ENCODE measurements around the gene GRM8.
"Not testable (repeated sequence)": the region's sequence is repeated elsewhere in the genome, so short reads cannot be mapped to it uniquely, and the experiment has no call there.

Gene GRM8

DNA sequence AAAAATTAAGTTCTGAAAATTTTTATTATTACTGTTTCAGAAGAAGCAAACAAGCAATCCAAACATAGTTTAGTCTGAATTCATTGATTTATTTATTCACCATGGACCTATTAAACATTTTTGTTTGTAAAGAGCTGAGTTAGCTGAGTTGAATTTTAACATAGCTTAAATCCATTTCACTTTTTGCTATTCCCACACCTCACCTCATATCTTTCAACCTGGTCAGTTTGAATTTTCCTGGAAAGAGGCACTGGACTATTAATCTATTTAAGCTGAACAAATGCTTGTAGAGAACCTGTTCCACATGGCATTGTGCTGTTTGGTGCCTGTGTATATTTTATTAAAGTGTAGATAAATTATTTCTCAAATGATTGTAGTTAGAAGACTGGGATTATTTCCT is 344.2 kb downstream of the GRM8 start:
- not testable (repeated sequence) for DNase-seq (ENCODE audit: low spot score)

DNA sequence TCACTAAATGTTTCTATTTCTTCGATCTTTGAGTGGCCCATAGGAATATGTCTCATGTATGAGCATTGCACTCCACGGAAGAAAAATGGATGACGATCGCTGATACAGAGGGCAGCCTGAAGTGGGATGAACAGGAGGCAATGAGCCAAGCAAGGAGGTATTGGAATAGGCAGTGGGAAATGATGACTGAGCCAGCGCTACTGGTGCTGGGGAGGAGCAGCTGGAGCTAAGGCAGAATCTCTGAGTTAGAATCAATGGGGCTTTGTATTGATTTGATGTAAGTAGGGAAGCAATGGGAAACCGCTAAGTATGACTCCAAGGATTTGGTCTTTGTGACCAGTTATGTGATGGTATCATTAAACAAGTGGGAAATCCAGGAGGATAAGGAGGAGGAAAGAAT is 345.1 kb downstream of the GRM8 start:
- DNase-seq (ENCODE audit: low spot score): not testable (repeated sequence)

DNA sequence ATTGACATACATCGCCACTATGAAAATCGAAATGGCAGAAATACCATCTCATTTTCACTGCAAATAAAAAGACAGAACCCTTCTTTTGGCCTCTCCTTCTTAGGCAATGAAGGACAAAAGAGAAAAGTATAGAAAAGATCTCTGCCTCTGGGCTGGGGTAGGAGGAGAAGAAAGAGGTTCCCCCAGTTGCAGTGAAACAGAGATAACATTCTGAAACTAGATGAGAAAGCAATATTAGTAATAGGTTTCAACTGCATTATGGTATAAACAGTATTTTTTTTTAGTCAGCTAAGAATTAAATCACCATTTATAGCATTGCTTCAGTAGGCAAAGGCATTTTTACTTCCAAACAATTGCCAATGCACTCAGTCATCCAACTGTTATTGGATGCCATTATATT is 347.5 kb downstream of the GRM8 start:
- DNase-seq (ENCODE audit: low spot score): not testable (repeated sequence)

DNA sequence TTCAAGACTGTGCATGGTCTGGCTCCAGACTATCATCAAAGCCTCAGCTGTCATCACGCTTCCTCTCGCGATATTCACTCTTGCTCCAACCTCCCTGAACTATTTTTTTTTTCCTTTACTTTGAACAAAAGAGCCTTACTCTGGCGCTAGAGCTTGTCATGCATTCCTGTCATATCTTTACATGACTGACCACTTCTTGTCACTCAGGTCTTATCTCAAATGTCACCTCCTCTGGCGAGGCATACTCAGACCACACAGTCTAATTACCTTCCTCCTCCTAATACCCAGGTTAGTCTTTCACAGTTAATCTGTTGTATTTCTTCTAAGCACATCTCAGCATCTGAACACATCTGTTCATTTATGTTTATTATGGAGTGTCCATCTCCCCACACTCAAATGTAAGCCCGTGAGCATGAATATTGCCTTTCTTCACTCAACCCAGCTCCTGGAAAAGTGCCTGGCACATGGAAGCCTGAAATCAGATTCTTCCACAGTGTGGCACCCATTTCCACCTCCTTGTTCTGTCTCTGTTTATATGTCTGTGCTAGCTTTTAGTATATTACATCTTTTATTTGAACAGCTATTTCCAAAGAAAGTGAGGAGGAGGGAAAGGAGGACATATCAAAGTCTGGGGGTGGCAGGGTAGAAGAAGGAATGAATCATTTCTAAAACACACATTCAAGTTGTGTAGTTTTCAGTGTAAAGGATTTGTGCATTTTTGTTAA is 351.5 kb downstream of the GRM8 start:
- not testable (repeated sequence) for DNase-seq (ENCODE audit: low spot score)

DNA sequence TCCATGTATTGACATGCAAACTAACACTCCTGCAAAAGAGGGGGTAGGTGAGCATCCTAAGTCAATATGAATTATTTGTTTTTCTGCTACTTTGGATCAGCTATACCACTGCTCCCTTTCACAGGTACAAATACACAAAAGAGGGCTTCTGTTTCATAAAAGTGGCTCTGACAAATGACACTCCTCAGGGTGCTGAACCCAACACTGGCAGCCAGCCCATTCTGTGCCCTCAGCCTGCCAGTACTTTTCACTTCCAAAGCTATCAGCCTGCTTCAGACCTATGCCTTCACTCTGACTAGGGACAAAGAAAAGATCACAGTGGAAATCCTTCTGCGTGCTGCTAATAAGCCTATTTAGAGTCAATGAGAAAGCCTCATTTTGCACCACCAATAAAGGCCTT is 364.8 kb downstream of the GRM8 start:
- not testable (repeated sequence) for DNase-seq (ENCODE audit: low spot score)

DNA sequence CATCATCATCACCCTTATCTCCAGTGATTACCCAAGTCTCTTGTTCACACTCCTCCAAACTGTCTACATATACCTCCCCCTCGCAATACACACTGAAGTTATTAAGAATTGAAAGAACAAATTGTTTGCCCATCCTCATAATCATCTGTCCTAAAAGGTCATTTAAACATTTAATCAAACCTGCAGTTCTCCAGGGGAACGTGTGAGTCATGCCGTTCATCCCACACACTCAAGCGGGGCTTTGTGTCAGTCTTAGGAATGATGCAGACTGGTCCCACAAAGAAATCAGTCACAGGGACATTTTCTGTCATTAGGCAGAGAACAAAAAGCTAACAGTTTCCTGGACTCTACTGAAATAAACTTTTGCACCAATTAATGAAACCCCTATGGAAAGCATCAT is 365.2 kb downstream of the GRM8 start:
- not testable (repeated sequence) for DNase-seq (ENCODE audit: low spot score)

DNA sequence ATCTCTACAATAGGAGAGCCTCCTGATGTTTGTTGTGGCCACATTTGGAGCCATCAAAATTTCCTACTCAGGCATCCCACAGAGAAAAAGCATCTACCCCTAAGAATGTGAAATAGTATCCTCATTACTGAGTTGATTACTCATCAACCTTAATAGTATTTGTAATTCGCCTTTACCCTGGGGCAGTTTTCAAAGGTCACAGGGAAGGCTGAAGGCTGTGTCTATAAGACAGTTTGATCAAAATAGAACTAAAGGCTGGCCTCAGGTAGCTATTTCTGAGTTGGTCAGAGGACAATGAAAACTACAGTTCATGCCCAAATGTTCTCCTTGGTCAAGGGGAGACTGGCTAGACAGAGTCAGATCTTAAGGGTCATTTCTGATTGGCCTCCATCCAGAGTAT is 370.0 kb downstream of the GRM8 start:
- not testable (repeated sequence) for DNase-seq (ENCODE audit: low spot score)

DNA sequence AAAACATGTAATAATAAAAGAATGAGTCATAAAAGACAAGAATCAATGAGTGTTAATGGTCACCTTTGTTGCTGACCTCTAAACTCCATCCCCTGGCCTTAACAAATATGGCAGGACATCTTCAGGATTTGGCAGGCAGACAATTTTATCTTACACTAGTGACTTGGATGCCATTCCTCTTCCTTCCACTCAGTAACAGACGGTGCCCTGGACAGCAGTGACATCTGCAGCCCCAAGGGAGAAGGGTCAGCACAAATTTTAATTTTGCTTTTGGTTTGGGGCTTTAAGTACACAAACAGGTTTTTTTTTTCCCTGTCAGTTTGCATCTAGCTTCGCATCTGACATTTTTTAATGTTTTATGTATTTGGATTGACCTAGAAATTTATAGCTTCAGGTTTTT is 370.8 kb downstream of the GRM8 start:
- not testable (repeated sequence) for DNase-seq (ENCODE audit: low spot score)

DNA sequence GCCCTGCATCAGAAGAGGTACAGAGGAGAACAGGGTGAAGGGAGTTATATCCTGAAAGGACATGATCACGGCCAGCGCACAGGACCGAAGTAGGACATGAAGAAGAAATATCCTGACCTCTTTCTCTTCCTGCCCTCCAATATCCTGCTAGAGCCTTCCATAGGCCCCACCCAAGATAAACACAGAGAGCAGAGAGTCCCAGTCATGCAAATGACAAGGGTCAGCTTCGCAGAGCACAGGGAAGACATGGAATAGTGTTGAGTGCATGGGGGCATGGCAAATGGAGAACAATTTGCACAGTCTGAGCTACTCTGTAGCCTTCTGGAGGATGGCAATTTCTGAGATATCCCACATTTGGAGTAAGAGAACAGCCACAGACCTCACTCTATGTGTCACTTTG is 371.4 kb downstream of the GRM8 start:
- no peak for DNase-seq (ENCODE audit: low spot score)

DNA sequence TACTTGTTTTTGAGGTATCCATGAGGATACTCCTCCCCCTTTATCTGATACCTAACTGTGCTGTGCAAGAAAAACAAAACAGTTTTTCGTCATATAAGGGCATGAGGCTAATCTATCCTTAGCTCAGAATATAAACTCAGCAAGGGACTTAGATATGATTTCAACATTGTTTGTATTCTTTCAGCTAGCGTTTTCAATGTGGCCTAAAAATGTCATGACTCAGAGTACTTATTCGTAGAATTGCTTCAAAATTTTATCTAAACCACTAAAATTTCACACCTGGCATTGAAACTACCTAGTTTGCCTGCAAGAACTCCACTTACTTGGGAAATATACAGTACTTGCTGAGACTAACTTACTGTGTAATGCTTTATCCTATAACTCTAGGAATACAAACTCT is 376.2 kb downstream of the GRM8 start:
- DNase-seq (ENCODE audit: low spot score): not testable (repeated sequence)

DNA sequence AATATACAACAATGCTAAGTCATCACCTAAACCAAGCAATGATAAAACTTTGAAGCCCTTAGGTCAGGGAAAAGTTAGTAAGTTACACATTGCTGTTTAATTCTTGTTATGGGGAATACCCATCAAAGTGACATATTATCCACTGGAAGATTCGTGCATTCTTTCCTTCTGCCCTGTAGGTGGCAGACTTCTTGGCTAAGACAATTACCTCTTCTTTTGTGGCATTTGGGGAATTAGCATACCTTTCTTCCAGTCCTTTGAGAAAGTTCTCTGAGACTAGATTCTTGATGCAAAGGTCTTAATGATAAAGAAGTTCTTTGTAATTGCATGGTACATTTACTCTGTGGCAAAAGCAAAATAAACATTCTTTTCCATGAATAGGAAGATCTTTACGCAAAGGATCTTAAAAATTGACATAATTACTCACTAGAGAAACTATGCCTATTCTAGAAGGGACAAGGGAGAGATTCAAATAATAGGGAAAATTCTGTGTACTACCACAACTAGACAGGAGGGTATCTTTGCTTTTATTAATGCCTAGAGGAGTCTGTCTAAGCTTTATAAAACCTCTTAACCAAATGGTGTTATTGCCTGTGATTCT is 395.9 kb downstream of the GRM8 start:
- DNase-seq (ENCODE audit: low spot score): no peak

DNA sequence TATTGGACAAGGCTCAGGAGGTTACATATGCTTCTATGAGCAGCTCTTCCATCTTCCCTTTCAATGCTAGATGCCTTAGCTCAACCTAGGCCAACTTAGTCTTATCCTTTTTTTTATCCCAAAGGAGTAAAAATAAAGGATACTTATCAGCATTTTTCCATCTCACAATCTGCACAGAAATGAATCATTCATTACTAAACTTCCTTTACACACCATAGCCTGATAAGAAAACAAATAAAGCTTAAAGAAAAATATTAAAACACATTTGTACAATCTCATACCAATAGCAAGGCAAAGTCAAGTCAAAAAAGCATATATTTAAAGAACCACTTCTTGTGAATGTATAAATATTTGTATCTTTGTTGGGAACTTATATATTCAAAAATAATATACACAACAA is 407.4 kb downstream of the GRM8 start:
- DNase-seq (ENCODE audit: low spot score): no peak

DNA sequence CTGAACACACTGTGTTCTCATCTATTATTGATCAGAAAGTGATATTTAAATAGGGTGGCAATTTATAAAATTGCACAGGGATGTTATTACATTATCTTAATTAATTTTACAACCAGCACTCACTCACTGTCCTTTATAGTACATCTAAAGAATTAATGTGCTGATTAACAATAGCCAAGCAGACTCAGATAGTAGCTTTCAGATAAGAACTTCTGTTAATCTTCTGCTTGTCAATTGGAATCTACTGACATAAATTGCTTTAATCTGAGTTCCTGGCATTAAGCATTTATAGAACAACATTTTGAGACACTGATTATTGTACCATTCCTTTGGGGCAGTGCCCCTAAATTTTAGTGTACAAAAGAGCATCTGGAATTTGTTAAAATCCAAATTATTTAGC is 408.9 kb downstream of the GRM8 start:
- DNase-seq (ENCODE audit: low spot score): no peak

DNA sequence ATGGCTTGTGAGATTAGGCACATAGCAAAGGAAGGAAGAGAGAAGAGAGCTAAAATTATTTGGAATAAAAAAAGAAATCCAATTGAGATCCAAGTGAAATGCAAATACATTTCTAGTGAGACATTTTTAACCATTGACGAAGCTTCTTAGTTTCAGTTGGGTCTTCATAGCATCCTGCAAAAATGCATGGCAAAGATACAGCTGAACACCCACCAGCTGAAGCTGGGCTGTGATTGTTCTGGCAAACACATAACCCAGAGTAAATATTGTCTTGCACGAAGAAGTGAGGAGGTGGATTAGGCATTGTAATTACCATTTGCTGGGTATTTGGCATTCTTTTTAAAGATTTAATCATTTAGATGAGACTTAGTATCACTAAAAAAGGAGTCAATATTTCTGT is 409.4 kb downstream of the GRM8 start:
- no peak for DNase-seq (ENCODE audit: low spot score)

DNA sequence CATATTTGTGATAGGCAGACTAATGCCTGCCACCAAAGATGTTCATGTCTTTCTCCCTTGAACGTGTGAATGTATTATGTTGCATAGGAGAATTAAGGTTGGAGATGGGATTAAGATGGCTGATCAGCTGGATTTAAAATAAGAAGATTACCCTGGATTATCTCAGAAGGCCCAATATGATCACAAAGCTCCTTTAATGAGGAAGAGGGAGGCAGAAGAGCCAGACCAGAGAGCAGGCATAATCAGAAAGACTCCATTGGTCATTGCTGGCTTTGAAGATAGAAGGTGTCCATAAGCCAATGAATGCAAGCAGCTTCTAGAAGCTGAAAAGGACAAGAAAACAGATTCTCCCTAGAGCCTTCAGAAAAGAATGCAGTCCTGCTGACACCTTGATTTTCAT is 410.3 kb downstream of the GRM8 start:
- no peak for DNase-seq (ENCODE audit: low spot score)

DNA sequence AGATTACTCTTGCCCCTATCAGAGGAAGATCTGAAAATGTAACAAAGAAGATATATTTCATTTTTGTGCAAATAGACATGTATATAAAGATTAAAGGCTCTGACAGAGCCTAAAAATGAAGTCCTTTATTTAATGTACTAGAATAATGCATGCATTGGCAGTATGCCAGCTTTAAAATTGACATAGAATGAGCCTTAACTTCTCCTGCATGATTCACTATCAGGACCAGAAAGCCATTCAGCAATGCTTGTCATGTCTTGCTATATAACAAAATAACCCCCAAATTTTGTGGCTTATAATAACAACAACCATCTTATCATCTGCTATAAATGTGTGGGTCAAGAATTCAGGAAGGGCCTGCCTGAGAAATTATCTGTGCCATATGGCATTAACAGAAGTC is 411.9 kb downstream of the GRM8 start:
- DNase-seq (ENCODE audit: low spot score): no peak

DNA sequence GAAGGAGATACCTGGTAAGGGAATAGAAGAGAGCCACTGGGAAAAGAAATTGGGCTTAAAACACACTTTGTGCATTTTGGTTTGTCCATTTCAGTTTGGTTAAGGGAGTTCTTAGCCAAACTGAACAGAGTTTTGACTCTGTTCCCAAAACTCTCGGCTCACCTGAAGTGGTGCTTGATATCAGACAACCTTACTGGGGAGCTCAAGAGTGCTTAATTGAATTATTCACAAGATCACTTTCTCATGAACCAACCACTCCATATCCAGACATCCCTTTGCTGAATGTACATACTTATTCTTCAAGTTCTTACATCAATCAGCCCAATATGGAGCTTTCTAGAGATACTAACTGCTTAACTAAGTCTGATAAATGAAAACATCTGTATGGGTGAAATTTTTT is 413.1 kb downstream of the GRM8 start:
- DNase-seq (ENCODE audit: low spot score): no peak

DNA sequence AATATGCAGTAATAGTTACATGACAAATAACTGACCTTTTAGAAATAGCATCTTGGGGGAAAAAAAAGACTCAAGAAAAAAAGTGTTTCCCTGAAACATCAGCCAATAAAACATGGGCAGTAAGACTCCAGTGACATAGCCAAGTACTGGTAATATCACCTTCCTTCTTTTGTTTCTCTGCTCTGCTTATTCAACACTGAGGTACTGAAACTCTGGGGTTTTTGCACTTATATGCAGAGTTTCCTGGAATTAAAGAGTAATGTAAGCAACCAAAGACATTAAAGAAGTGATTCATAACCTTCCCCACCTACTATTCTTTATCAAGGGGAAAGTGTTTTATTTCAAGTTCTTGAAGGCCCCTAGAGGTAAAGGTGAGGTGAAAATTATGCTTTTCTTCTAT is 414.5 kb downstream of the GRM8 start:
- DNase-seq (ENCODE audit: low spot score): no peak

DNA sequence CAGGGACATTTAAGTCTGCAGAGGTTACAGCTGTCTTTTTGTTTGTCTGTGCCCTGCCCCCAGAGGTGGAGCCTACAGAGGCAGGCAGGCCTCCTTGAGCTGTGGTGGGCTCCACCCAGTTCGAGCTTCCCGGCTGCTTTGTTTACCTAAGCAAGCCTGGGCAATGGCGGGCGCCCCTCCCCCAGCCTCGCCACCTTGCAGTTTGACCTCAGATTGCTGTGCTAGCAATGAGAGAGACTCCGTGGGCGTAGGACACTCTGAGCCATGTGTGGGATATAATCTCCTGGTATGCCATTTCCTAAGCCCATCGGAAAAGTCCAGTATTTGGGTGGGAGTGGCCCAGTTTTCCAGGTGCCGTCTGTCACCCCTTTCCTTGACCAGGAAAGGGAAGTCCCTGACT is 421.5 kb downstream of the GRM8 start:
- DNase-seq (ENCODE audit: low spot score): not testable (repeated sequence)

DNA sequence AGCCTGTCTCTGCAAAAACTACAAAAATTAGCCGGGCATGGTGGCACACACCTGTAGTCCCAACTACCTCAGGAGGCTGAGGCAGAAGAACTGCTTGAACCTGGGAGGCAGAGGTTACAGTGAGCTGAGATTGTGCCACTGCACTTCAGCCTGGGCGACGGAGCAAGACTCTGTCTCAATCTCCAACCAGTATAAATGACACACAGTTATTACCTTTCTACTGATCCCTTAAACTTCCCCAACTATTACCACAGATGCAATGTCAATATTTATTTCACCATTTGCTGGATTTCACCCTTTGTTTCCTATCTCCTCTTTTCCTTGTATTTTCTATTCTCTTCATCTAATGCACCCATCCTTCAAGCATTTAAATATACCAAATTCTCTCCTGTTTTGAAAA is 431.8 kb downstream of the GRM8 start:
- no peak for DNase-seq (ENCODE audit: low spot score)

DNA sequence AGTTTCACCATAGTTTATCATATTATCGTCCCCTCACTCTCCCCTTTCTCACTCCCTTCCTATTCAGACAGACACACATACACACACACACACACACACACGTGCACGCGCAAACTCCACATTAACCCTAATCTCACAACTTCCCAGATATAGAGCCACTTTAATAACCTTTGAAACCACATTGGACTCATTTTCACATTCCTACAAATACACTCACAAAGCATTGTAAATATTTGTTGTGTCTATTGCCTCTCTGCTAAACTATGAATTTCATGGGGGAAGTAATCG is 433.6 kb downstream of the GRM8 start:
- no peak for DNase-seq (ENCODE audit: low spot score)

DNA sequence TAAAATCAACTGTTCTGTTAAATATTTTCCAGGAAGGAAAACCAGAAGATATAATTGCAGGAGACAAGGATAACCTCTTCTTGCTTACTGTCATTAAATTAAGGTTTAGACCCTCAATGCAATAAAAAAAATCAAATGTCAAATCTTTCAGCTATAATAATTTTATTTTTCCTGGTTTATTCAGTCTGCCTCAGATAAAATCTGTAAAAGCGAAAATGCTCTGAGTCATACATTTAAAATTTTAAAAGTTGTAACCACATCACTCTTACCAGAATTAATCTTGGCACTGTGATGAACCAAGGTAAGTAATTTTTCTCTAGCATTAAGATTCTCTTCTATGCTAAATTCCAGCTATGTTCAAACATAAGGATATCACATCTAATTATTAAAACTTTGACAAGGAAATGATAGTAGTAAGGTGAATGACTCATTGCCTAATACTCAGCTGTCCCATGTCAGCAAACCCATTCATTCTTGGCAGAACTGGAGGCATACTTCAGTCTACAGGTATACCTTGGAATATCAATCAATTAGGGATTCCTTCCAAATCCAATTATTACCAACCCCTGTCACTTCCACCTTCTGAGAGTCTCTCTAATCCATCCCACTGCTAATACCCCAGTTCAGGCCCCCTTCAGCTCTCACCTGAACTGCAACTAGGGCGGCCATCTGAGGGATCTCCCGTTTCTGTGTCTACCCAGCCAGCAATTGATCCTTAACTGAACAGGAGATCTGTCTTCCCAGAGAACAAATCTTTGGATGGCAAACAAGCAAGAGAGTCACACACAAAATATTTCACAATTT is 434.1 kb downstream of the GRM8 start:
- DNase-seq (ENCODE audit: low spot score): no peak

DNA sequence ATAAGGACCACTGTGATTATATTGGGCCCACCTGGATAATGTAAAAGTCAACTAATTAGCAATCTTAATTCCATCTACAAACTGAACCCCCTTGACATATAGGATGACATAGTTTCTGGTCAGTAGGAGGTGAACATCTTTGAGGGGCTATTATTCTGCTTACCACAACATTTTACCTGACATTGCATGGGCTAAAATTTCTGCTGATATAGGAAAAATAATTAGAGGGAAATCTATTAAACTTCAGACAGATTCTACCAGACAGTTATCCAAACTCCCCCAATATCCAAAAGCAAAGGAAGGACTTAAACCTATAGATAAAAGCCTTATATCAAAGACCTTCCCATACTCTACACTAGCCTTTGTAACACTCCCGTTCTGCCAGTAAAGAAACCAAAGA is 443.6 kb downstream of the GRM8 start:
- no peak for DNase-seq (ENCODE audit: low spot score)

DNA sequence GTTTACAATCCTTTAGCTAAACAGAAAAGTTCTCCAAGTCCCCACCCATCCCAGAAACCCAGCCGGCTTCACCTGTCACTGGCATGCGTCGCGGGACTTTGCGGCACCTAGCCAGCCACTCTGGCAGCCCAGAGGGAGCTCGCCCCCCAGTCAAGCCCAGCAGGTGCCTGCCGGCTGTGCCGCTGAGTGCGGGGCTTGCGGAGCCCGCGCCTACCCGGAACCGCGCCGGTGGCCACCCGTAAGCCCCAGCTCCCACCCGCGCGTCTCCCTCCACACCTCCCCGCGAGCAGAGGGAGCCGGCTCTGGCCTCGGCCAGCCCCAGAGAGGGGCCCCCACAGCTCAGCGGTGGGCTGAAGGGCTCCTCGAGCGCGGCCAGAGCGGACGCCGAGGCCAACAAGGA is 446.1 kb downstream of the GRM8 start:
- no peak for DNase-seq (ENCODE audit: low spot score)

Data from hepatic stellate cell (primary cell).